ENCODE measurements around the gene NHLRC2.

DNA sequence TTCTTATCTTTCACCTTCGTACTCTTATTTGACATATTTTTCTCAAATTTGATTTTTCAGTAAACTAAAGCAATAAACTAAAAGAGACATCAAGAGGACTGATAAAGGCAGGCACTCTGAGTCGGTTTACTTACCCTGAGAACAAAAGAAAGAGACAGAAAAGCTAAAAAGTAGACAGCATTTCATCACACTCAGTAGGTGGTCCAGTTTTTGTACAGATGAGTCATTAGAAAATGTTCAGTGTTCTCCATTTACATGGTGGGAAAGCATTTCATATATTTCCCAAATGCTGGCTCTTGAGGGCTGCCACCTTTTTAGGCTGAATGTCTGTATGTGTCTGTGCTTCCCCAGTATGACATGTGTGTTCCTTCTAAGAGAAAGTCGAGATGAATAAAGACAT, 52.7 kb downstream of the NHLRC2 start:
- TF ChIP-seq, protein P1, sequence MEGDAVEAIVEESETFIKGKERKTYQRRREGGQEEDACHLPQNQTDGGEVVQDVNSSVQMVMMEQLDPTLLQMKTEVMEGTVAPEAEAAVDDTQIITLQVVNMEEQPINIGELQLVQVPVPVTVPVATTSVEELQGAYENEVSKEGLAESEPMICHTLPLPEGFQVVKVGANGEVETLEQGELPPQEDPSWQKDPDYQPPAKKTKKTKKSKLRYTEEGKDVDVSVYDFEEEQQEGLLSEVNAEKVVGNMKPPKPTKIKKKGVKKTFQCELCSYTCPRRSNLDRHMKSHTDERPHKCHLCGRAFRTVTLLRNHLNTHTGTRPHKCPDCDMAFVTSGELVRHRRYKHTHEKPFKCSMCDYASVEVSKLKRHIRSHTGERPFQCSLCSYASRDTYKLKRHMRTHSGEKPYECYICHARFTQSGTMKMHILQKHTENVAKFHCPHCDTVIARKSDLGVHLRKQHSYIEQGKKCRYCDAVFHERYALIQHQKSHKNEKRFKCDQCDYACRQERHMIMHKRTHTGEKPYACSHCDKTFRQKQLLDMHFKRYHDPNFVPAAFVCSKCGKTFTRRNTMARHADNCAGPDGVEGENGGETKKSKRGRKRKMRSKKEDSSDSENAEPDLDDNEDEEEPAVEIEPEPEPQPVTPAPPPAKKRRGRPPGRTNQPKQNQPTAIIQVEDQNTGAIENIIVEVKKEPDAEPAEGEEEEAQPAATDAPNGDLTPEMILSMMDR (IDR thresholded peaks at IDR 0.05): no peak
- TF ChIP-seq POLR2A (IDR thresholded peaks at IDR 0.05): no peak
